Upper lobe of left lung (tissue), 6 donors: ENCODE measurements around the gene ZNF565. TPM values are rescaled to one million over a fixed set of nuclear protein-coding genes. Genes with fewer than 3 reads are reported as not detected.

Experiments
- ATAC-seq, 2 donors: fragments of 200-7000 bp; cut with Tn5 transposase; one replicate each; pipeline ENCODE4 v1.9.1; 2022; ENCODE audit warnings: mild to moderate bottlenecking in 2 of 2, moderate library complexity in 2 of 2; ENCODE audit not compliant: low FRiP score in 2 of 2
- DNase-seq, 2 donors: peaks; one replicate each; pipeline ENCODE4 v3.0.0-alpha.2; 2019 to 2020
- H3K27ac ChIP-seq, 4 donors: fragments of 200-600 bp; sonication (generic); one replicate each; pipeline ENCODE4 v1.5.1; 2016 to 2019
- H3K27me3 ChIP-seq, 4 donors: fragments of 200-600 bp; sonication (generic); one replicate each; pipeline ENCODE4 v1.5.1; 2017 to 2019
- H3K36me3 ChIP-seq, 4 donors: fragments of 200-600 bp; sonication (generic); one replicate each; pipeline ENCODE4 v1.5.1; 2016 to 2019
- H3K4me1 ChIP-seq, 4 donors: fragments of 200-600 bp; sonication (generic); one replicate each; pipeline ENCODE4 v1.5.1; 2018 to 2019
- H3K4me3 ChIP-seq, 4 donors: fragments of 200-600 bp; sonication (generic); one replicate each; pipeline ENCODE4 v1.5.1; 2017 to 2019; ENCODE audit warnings: mild to moderate bottlenecking in 2 of 4, moderate library complexity in 1 of 4
- H3K9me3 ChIP-seq, 4 donors: fragments of 200-600 bp; sonication (generic); one replicate each; pipeline ENCODE4 v1.5.1; 2018 to 2019
- EP300 ChIP-seq, 4 donors: sonication (generic); formaldehyde crosslinking; IDR thresholded peaks; one replicate each; pipeline ENCODE4 v1.5.1; 2017; ENCODE audit warnings: antibody characterized with exemption in 4 of 4, control low read depth in 2 of 4
- POLR2A ChIP-seq, 4 donors: fragments of 450-650 bp; IDR thresholded peaks; one replicate each; pipeline ENCODE4 v1.5.1; 2016 to 2017; ENCODE audit warnings: antibody characterized with exemption in 4 of 4, mild to moderate bottlenecking in 2 of 4
- POLR2AphosphoS5 ChIP-seq, 2 donors: sonication (generic); formaldehyde crosslinking; IDR thresholded peaks; one replicate each; pipeline ENCODE4 v1.5.1; 2017; ENCODE audit warnings: antibody characterized with exemption in 2 of 2
- whole genome bisulfite sequencing, 2 donors: methylation state at CpG; one replicate each; pipeline ENCODE4 v1.1.5; 2017 to 2018; 5-methylcytosine and 5-hydroxymethylcytosine counted together
- total RNA-seq, 6 donors: library from RNA; depleted of rRNA in 4 of 6; stranded (reverse); fragments of >200 nt in 4 of 6; gene quantifications; one replicate each; pipeline versions ENCODE4 v1.1.0 to v1.2.1, GENCODE V29; 2016 to 2021
- TF ChIP-seq, protein P1 (sequence below), 6 experiments: fragments of 450-650 bp in 4 of 6; fragments of 200-600 bp in 2 of 6; sonication (generic) in 2 of 6; IDR thresholded peaks; one replicate each; pipeline ENCODE4 v1.5.1; 2016 to 2019; ENCODE audit warnings: antibody characterized with exemption in 6 of 6
- donor health status: DM: no; HTN: no; CAD: no; lungs with moderate emphysema.
- donor health status: DM: no; HTN: yes; CAD: no; lungs with severe emphysema.

The ZNF565 gene
- total RNA-seq, 6 donors from 2014 or later, result 3.5 to 14.7 (median 5.1) TPM

DNA sequence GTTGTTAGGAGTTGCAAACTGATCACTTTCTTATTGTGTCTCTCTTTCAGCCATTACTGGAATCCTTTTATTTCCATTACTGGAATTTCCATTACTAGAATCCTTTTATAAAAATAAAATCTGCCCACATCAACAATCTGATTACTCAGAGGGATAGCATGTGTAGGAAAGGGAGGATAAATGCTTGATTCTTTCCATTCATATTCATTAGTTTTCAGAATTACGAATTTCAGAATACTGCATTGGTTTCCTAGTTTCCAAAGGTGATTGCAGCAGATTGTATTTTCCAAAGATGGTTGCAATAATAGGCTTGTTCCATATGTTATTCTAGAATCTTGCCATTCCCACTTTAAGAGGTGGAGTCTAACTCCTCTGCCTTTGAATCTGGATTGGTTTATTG, 37.6 kb upstream of the ZNF565 start:
- no peak for ATAC-seq

DNA sequence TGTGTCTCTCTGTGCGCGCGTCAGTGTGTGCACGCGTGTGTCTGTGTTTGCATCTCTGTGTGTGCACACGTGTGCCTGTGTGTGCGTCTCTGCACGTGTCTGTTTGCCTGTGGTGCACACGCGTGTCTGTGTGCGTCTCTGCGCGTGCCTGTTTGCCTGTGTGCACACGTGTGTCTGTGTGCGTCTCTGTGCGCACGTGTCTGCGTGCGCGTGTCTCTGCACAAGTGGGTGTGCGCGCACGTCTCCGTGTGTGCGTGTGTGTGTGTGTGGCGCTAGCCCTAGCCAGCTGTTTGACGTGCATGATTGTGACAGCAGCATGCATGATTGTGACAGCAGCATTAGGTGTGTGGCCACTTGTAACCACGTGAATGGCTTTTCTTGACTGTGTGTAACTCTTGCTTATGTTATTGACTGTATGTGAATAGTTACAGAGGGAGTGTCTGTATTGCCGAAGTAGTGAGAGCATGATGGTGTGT, 31.6 kb upstream of the ZNF565 start:
- WGBS, 2 donors, result 25 to 34% methylated on average over 16 to 29 of the region's 29 CpGs
- Histone ChIP-seq H3K4me3 (peak overlapping the region in 3 of 4 donors; percentile 29 to 48 (median 33)), H3K4me1 (peaks cover 0 to 14% (median 5%) of the 10 kb centered on the region in 4 donors), H3K36me3 (no peaks in the 10 kb centered on the region), H3K27ac (no peak overlapping the region), H3K9me3 (peaks cover 0 to 47% (median 22%) of the 10 kb centered on the region in 4 donors), H3K27me3 (no peaks in the 10 kb centered on the region)
- ATAC-seq (peak in 1 of 2 donors; percentile 51), DNase-seq (no peak)
- no peak for TF ChIP-seq EP300 (IDR thresholded peaks at IDR 0.05)
- no peak for TF ChIP-seq POLR2A (IDR thresholded peaks at IDR 0.05)
- TF ChIP-seq POLR2AphosphoS5 (IDR thresholded peaks at IDR 0.05), result no peak
- TF ChIP-seq, protein P1, sequence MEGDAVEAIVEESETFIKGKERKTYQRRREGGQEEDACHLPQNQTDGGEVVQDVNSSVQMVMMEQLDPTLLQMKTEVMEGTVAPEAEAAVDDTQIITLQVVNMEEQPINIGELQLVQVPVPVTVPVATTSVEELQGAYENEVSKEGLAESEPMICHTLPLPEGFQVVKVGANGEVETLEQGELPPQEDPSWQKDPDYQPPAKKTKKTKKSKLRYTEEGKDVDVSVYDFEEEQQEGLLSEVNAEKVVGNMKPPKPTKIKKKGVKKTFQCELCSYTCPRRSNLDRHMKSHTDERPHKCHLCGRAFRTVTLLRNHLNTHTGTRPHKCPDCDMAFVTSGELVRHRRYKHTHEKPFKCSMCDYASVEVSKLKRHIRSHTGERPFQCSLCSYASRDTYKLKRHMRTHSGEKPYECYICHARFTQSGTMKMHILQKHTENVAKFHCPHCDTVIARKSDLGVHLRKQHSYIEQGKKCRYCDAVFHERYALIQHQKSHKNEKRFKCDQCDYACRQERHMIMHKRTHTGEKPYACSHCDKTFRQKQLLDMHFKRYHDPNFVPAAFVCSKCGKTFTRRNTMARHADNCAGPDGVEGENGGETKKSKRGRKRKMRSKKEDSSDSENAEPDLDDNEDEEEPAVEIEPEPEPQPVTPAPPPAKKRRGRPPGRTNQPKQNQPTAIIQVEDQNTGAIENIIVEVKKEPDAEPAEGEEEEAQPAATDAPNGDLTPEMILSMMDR (IDR thresholded peaks at IDR 0.05), result no peak

More for the DNA sequence above, 37.6 kb upstream of the ZNF565 start:
- 74 to 81% methylated on average over 1 of the region's 1 CpG for WGBS, 2 donors
- Histone ChIP-seq H3K4me1 (no peaks in the 10 kb centered on the region), H3K27me3 (no peaks in the 10 kb centered on the region), H3K36me3 (no peaks in the 10 kb centered on the region), H3K27ac (no peak overlapping the region), H3K9me3 (peaks cover 0 to 31% (median 10%) of the 10 kb centered on the region in 4 donors), H3K4me3 (no peak overlapping the region)
- TF ChIP-seq EP300 (IDR thresholded peaks at IDR 0.05) (no peak), POLR2AphosphoS5 (IDR thresholded peaks at IDR 0.05) (no peak), POLR2A (IDR thresholded peaks at IDR 0.05) (no peak)
- TF ChIP-seq, protein P1 (IDR thresholded peaks at IDR 0.05), result no peak
- no peak for DNase-seq

DNA sequence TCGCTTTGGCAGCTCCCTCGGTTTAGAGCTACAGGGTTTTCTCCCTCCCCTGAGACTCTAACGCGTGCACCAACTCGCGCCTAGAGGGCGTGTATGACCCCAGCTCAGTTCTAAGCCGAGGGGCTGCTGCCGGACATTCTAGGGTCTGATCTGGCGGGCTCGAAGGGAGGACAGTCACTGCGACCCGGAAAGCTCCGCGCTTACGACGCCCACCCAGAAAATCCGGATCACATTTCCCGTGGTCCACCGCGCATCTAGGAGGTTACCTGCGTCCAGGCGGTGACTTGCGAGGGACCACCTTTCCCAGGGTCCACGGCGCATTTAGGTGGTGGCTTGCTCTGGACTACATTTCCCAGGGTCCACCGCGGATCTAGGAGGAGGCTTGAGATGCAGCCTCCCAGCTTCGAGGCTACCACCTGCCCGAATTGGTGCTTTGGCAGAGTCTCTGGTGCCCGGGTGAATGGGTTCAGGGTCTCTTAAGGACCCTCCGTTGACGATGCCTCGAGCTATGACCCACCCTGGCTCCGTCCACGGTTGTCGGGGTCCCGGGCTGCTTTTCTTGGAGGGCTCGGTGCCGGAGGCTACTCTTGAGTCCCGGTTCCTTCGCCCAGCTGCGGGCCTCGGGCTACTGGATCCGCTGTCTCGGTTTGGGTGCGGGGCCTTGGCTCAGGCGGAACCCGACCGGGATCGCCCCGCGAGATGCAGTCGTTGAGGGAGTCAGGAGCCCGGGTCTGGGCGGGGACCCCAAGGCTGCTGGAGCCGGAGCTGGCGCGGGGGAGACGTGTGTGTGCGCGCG, 30.9 kb upstream of the ZNF565 start:
- H3K4me3 ChIP-seq, result peak overlapping the region in 3 of 4 donors; percentile 29 to 48 (median 33)
- no peaks in the 10 kb centered on the region for H3K36me3 ChIP-seq
- TF ChIP-seq EP300 (IDR thresholded peaks at IDR 0.05), result no peak
- TF ChIP-seq, protein P1 (IDR thresholded peaks at IDR 0.05), result no peak
- no peak for TF ChIP-seq POLR2A (IDR thresholded peaks at IDR 0.05)
- TF ChIP-seq POLR2AphosphoS5 (IDR thresholded peaks at IDR 0.05), result no peak
- peaks cover 0 to 14% (median 5%) of the 10 kb centered on the region in 4 donors for H3K4me1 ChIP-seq
- WGBS, 2 donors, result 3 to 6% methylated on average over 7 to 24 of the region's 63 CpGs
- H3K9me3 ChIP-seq, result peaks cover 0 to 53% (median 27%) of the 10 kb centered on the region in 4 donors
- ATAC-seq (peak; percentile 44 to 49), DNase-seq (peak in 1 of 2 donors; percentile 79)
- no peak overlapping the region for H3K27ac ChIP-seq
- H3K27me3 ChIP-seq, result no peaks in the 10 kb centered on the region

DNA sequence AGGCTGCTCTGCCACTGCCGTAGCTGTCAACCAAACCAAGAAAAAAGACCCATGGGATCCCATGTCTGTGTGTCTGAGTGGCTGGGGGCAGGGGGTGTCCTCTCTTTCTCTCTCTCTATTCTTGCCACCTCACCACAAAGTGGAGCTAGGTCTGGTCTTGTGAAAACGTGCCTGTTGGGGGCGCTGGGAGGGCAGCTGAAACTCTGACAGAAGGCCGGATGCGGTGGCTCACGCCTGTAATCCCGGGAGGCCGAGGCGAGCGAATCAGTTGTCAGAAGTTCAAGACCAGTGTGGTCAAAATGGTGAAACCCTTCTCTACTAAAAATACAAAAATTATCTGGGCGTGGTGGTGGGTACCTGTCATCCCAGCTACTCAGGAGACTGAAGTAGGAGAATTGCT, 29.6 kb upstream of the ZNF565 start:
- Histone ChIP-seq H3K9me3 (peaks cover 0 to 65% (median 36%) of the 10 kb centered on the region in 4 donors), H3K4me1 (peaks cover 0 to 14% (median 5%) of the 10 kb centered on the region in 4 donors), H3K36me3 (peaks cover 0 to 11% (median 0%) of the 10 kb centered on the region in 4 donors), H3K4me3 (no peak overlapping the region), H3K27ac (no peak overlapping the region), H3K27me3 (no peaks in the 10 kb centered on the region)
- DNase-seq (no peak), ATAC-seq (no peak)
- TF ChIP-seq, protein P1 (IDR thresholded peaks at IDR 0.05), result no peak
- no peak for TF ChIP-seq POLR2AphosphoS5 (IDR thresholded peaks at IDR 0.05)
- no peak for TF ChIP-seq EP300 (IDR thresholded peaks at IDR 0.05)
- no peak for TF ChIP-seq POLR2A (IDR thresholded peaks at IDR 0.05)
- WGBS, 2 donors, result 82% methylated on average over 11 of the region's 11 CpGs
